GM21786 (cell line): Measurements from ENCODE around the gene CCNL2.
A peak's percentile ranks its signal among the peaks of the same experiment; 100 is the strongest.
"Not testable (repeated sequence)": the region's sequence is repeated elsewhere in the genome, so short reads cannot be mapped to it uniquely, and the experiment has no call there.

ENCODE experiments used
- ATAC-seq: cut with Tn5 transposase; IDR thresholded peaks from one replicate; pipeline ENCODE4 v1.9.1; 2021; ENCODE audit not compliant: unreplicated experiment

Gene CCNL2

DNA sequence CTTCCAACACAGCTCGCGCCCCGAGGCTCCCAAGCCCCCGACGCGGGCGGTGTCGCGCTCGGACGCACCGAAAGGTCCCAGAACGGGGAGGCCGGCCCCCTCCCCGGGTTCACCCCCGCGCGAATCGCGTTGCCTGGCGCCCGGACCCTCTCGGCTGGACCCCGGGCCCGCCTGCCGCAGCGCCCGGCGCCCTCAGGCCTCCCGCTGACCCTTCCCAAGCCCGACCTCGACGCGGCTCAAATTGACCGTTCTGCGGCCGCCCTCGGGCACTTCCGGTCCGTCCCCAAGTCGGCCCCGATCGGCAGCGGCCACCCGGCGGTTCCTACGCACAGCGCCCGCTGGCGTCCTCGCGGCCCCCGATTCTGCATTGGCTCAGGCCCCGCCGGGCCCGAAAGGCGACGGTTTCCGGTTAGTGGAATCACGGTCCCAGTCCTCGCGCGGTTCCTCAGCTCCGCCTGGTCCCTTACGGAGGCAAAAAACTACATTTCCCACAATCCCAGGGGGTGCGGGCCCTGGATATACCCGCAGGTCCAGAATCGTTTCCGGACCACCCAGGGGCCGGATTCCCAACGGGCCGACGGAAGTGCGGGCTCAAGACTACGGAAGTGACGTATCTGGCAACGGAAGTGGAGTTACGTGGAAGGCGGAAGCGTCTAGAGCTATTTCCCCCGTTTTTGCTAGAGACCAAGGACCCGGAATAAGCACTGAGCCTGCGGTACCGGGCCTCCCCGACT lies 24.0 kb downstream of the CCNL2 start, which contains the start of gene AURKAIP1:
AURKAIP1 (minus strand) TSS at position 279 of the 734 bp plus-strand sequence. CDS start 451 bp downstream, outside the sequence.
- peak; percentile 87 for ATAC-seq

DNA sequence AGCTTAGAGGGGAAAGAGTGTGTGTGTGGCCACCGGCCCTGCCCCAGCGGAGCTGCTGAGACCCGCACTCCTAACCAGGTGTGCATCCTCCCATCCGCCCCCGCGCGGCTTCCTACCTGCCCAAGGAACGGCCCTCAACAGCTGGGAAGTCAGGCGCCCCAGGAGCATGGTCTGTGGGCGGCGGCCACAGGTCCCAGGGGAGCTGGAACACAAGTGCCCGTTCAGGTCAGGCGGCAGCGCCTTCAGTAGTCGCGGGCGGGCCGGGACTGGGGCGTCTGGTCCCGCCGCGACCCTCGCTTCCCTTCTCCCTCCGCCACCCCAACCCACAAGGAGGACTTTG lies 24.6 kb downstream of the CCNL2 start:
- ATAC-seq: no peak

DNA sequence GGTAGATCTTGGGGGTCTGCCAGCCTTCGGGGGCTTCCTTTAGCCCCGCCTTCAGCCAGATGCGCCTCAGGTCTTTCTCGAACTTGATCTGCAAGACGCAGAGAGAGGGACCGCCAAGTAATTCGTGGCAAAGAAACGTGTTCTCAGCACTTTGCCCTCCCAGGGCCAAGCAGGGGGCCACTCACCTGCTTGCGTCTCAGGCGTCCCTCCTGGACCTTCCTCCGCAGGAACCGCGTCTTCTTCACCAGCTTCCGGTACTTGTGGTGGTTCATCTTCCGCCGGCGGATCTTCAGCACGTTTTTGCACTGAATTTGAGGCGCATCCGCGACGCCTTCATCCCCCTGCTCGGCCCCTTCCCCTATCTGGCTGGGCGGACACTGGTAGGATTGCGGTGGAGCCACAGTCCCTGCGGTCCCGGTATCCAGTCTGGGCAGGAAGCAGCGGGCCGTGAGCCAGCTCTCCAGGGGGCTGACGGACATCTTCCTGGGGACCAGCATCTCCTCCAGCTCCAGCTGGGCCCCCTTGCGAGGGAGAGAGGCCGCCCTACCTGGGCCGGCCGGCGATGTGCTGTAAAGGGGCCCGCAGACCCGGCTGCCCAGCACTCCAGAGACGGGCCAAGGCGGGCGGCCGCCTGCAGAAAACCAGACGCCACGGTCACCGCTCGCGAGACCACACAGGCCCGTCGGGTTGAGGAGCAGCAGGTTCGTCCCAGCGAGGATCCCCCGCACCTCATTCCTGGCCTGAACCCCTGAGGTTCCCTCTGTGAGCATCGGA lies 25.1 kb downstream of the CCNL2 start:
- no peak for ATAC-seq

DNA sequence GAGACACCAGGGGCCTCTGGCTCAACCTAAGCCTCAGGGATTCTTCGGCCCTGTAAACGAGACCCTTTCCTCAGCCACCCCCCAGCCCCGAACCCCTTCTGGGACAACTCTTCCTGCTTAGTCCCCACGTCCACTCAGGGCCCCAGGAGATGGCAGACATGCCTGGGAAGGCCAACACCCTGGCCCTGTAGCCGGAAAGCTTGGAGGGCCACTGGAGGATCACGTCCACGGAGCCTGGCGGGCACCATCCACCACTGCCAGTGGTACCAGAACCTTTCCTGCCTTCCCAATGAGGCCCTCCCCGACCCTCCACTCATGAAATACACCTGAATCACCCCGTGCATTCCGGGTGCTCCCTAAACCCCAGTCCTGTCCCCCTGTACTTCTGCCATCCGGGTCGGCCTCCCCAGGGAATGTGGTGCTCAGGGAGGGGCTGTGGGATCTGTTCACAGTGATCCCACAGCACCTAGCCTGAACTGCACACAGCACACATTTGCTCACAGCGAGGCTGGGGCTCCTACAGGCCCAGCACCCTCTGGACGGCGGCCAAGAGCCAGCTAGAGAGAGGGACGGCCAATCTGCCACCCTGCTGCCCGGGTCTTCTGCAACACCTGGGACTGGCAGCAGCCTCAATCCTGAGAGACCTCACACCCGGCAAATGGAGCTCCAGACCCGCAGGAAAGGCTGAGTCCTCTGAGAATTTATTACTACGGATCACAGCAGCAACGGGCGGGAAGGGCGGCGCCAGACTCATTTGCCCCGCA lies 25.9 kb downstream of the CCNL2 start:
- no peak for ATAC-seq

DNA sequence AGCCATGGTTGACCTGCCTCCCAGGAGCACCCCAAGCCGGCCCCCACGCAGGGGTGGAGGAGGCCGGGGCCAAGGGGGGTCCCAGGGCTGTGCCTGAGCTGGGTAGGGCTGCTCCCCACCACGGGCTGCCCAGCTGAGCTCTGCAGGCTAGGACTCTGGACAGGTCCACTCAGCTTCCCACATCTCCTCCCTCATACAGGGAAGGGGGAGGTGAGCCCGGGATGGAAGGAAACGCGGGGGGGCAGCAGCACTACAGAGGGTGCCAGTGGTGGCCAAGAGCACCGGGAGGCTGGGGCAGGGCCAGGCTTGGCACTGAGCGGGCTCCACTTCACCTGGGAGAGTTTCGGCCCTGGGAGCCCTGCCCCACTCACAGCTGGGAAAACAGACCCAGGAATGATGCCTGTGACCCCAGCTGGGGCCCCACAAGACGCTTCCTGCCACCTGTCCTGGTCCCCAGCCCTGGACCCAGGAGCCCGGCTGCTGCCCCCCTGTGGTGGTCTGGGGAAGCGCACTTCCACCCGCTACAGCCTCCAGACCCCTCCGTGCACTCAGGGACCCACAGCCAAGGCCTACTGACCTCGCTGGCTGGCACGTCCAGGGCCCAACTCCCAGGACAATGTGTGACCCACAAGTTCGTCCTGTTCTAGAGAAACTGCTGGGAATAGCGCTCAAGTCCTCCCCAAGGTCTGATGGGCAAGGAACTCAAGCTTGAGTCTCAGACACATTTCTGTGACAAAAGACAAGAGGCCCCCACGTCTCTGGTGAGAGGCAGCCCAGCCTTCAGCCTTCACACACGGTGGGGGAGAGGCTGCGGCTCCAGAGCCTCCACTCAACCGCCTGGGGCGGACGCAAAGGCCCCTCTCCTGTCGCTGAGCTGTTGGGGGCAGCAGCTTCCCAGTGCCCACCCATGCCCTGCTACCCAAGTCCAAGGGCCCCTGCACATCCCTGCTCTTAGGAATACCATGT lies 27.1 kb downstream of the CCNL2 start:
- ATAC-seq: peak; percentile 26

DNA sequence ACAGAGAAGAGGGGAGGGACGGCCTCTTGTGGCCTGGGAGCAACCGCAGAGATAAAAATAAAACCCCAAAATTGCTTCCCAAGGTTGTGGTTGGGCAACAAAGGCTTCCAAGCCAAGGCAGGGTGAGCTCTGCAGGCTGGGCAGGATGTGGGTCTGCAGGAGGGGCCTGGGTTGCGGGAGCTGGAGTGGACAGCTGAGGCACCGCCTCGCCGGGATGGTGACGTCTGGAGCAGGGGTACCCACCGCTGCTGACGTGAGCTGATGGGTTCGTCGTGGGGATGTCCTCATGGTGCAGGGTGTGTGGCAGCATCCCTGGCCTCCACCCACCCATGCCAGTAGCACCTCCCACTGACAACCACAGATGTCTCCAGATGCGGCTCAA lies 27.8 kb downstream of the CCNL2 start:
- no peak for ATAC-seq

DNA sequence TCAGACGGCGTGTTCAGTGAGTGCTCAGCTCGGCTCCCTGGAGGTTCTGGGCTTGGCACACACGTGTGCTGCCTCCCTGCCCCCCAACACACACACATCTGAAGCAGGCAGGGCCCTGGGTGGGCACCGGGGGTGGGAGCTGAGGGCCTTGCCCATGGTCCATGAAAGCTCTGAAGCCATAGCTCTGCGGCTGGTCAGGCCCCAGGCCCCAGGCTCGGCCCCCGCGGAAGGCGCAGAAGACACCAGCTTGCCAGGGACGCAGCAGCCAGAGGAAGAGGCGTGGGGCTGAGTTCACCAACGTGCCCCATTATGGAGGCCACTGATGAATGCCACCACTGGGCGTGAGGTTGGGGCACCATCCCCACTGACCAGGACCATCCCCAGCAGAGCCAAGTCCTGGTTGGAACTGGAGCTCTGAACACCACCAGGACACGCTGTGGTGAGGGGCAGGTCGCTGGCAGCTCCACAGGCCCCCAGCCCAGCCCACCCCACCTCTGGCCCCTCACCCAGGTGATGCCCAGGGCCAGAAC lies 28.3 kb downstream of the CCNL2 start:
- no peak for ATAC-seq

DNA sequence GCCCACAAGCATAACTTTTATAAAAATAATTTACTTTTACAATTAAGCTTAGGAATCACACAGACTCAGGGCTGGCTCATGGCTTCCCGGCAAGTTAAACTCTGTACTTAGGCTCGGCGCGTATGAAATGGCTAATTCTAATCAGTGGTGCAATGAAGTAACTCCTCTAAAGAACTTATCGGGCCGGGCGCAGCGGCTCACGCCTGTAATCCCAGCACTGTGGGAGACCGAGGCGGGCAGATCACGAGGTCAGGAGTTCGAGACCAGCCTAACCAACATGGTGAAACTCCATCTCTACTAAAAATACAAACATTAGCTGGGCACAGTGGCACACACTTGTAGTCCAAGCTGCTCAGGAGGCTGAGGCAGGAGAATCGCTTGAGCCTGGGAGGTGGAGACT lies 29.0 kb downstream of the CCNL2 start:
- not testable (repeated sequence) for ATAC-seq

DNA sequence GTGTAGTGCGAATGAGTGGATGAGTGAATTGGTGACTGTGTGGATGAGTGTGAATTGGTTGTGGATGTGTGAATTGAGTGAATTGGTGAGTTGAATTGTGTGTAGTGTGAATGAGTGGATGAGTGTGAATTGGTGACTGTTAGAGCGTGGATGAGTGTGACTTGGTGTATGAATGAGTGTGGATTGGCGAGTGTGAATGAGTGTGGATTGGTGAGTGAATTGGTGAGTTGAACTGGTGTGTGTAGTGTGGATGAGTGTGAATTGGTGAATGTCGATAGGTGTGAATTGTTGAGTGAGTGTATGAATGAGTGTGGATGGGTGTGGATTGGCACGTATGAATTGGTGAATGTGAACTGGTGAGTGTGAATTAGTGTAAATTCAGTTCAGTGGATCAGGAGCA lies 31.8 kb downstream of the CCNL2 start:
- ATAC-seq: no peak

DNA sequence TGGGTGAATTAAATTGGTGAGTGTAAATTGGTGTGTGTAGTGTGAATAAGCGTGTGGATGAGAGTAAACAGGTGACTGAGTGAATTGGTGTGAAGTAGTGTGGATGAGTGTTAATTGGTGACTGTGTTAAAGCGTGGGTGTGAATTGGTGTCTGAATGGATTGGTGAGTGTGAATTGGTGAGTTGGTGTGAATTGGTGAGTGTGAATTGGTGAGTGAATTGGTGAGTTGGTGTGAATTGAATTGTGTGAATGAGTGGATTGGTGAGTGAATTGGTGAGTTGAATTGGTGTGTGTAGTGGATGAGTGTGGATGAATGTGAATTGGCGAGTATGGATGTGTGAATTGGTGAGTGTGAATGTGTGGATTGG lies 32.5 kb downstream of the CCNL2 start:
- ATAC-seq: no peak

DNA sequence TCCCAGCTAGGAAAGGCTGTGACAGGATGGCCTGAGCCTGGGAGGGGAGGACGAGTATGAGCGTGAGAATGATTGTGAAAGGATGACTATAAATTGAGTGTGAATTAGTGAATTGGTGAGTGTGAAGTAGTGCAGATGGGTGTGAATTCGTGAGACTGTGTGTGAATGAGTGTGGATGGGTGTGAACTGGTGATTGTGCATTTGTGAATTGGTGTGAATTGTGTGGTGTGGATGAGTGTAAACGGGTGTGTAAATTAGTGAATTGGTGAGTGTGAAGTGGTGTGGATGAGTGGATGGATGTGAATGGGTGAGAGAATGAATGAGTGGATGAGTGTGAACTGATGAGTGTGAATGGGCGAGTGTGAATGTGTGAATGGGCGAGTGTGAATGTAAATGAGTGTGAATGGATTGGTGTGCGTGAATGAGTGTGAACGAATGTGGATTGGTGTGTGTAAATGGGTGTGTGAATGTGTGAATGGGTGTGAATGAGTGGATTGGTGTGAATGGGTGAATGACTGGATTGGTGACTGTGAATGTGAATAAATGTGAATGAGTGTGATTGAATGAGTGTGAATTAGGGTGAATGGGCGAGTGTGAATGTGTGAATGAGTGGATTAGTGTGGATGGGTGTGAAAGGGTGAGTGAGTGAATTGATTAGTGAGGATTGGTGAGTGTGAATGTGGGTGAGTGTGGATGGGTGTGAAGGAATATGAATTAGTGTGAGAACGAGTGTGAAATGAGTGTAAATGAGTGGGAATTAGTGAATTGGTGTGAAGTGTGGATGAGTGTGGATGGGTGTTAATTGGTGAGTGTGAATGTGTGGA lies 33.0 kb downstream of the CCNL2 start:
- ATAC-seq: no peak

DNA sequence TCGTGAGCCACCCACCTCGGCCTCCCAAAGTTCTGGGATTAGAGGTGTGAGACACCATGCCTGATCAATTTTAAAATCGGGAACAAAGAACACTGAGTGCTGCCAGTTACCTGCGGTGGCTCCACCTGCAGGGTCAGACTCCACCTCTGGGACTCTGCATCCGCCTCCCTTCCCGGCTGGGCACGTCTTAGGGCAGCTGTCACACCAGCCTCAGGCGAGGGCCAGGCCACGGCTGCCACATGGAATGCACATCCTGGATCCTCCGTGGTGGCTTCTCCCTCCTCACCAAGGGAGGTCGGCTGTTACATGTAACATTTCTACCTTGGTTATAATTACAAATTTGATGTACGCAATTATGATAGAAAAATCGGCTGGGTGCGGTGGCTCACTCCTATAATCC lies 34.9 kb downstream of the CCNL2 start:
- no peak for ATAC-seq

DNA sequence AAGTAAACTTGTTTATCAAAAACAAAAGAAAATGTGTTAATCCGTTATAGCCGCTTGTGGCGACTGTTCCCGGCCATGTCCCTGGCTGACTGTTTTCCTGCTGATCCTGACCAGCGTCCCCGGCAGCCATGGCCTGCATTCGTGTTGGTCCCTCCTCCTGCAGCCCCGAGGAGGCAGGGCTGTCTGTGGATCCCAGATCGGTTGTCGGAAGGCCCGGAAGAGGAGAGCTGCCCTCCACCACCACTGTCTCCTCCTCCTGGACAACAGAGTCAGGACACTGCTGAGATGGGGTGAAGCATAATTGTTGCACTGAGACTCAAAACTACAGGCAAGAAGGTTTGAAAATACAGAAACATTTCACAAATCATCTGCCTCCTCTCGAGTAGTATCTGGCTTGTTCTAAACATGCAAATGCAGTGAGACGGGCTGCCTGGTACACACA lies 37.1 kb downstream of the CCNL2 start:
- no peak for ATAC-seq

DNA sequence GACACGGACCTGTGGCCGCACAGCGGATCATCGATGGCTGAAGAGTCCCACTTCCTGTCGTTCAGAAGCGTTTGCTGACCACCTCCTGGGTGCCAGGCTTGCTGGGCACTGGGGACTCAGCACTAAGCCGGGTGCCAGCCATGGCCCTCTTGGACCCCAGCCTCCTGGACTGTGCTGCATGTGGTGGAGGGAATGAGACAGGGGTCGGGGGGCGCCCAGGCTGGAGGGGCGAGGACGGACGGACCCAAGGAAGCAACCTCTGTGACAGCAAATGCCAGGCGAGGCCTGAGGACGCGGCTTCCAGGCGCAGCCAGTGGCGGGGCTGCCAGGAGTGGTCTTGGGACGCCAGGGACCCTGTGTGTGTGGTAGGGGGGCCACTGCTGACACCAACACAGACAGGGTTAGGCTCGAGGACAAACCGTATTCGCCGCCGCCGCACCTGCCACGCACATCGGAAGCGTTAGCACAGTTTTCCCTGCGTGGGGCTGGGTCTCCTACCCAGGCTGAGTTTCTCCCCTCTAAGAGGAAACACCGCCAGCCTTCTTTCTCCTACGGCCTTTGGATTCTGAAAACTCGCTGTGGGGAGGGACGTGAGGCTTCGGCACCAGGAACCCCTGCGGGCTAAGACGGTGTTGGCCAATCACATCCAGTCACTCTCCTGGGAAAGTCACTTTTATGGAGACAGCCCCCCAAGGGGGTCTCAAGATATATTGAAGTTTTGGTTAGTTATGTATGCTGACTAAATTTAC lies 37.7 kb downstream of the CCNL2 start:
- ATAC-seq: no peak

DNA sequence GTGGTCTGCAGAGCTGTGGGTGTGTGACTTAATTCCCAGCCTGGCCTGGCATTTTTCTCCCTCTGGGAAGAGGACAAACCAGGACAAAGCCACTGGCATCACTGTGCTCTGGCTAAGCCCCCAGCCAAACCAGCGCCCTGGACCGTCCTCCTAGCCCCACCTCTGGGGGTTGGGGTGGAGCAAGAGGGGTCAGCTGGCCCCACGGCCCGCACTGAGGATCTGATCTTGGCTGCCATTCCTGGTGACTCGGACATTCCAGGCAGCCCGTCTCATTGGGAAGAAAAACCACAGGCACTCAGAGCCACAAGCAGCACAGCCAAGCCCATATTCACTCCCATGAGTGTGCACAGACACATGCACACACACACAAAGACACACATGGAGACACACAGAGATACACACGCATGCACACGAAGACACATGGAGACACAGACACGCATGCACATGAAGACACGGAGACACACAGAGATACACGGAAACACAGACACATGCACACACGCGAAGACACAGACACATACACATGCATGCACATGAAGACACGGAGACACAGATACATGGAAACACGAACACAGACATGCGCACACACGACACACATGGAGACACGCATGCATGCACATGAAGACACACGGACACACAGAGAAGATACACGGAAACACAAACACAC lies 38.5 kb downstream of the CCNL2 start:
- no peak for ATAC-seq

DNA sequence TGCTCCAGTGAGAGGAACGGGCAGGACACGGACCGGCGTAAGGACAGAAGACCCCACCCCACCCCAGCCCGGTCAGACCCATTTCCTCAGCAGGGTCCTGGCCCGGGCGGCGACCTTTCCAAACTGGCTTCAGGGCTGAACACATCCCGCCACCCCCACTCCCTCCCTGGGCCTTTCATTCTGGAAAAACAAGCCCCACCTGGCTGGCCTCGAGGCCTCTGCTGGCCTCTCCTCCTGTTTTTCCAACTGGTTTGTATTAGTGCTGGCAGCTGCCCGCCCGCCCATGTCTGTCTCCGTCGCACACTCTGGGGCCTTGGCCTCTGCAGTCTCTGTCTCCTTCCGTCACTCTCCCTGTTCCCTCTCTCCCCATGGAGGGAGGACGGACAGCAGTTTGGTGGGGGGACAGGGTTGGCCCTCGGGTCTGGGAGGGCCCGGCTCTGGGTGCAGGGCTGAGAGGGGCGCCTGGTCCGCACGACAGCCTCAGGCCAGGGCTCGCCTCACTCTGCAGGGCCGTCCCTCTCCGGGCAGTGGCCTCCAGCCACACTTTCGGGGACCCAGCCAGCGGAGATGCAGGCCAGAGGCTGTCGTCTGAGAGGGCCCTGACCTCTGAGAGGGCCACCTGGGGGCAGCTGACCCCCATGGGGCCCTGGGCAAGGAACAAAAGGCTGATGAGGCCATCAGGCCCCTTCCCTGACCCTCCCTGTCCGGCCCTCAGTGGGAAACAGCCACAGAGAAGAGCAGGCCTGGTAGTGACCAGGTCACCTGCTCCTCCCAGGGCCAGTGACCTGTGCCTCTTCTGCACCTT lies 39.3 kb downstream of the CCNL2 start:
- ATAC-seq: no peak

DNA sequence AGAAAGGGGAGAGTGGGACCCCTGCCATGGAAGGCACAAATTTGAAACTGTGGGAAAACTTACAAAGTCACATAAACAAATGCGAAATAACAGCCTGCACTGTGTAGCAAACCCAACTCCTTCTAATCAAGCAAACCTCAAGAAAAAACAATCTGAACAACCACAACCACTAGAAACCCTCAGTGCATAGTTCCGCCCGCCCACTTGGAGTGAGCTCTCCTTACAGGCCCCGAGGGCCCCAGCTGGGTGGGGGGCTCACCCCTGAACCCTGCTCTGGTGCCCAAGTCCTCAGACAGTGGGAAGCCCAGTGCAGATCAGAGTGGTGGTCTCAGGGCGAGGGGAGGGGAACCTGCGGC lies 39.8 kb downstream of the CCNL2 start:
- no peak for ATAC-seq
